SU-DHL-6 (cell line): ENCODE measurements around the gene MARVELD1.

Experiments used
- EZH2phosphoT487 ChIP-seq: fragments of 200-600 bp; sonication (generic), shearing (Covaris generic); conservative IDR thresholded peaks from 2 replicates; pipeline ENCODE4 v1.6.1; 2018; ENCODE audit warnings: mild to moderate bottlenecking, antibody characterized with exemption, low read length, moderate library complexity, mixed read lengths
- TF ChIP-seq, protein P1 (sequence below): fragments of 200-600 bp; sonication (generic); IDR thresholded peaks from one replicate; pipeline ENCODE4 v1.5.1; 2017; ENCODE audit warnings: antibody characterized with exemption, mild to moderate bottlenecking, low read length, moderate library complexity; ENCODE audit not compliant: insufficient read depth, poor library complexity, severe bottlenecking

- TF ChIP-seq, protein P1, sequence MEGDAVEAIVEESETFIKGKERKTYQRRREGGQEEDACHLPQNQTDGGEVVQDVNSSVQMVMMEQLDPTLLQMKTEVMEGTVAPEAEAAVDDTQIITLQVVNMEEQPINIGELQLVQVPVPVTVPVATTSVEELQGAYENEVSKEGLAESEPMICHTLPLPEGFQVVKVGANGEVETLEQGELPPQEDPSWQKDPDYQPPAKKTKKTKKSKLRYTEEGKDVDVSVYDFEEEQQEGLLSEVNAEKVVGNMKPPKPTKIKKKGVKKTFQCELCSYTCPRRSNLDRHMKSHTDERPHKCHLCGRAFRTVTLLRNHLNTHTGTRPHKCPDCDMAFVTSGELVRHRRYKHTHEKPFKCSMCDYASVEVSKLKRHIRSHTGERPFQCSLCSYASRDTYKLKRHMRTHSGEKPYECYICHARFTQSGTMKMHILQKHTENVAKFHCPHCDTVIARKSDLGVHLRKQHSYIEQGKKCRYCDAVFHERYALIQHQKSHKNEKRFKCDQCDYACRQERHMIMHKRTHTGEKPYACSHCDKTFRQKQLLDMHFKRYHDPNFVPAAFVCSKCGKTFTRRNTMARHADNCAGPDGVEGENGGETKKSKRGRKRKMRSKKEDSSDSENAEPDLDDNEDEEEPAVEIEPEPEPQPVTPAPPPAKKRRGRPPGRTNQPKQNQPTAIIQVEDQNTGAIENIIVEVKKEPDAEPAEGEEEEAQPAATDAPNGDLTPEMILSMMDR: no peak
- TF ChIP-seq EZH2phosphoT487: no peak
These were observed 15.5 kb downstream of the MARVELD1 start for GRCh38 chr10:97729014-97729413.
